Colon (tissue), 2 donors: Measurements from ENCODE around the gene FBXL13.
"Not testable (repeated sequence)": the region's sequence is repeated elsewhere in the genome, so short reads cannot be mapped to it uniquely, and the experiment has no call there.

Experiments used
- FAIRE-seq: peaks from 2 replicates; lab custom pipeline; 2012; peaks lifted over from hg19 to GRCh38; lab: Jason Lieb, UNC
- donor health status: control.
- donor health status: control.

The FBXL13 gene

DNA sequence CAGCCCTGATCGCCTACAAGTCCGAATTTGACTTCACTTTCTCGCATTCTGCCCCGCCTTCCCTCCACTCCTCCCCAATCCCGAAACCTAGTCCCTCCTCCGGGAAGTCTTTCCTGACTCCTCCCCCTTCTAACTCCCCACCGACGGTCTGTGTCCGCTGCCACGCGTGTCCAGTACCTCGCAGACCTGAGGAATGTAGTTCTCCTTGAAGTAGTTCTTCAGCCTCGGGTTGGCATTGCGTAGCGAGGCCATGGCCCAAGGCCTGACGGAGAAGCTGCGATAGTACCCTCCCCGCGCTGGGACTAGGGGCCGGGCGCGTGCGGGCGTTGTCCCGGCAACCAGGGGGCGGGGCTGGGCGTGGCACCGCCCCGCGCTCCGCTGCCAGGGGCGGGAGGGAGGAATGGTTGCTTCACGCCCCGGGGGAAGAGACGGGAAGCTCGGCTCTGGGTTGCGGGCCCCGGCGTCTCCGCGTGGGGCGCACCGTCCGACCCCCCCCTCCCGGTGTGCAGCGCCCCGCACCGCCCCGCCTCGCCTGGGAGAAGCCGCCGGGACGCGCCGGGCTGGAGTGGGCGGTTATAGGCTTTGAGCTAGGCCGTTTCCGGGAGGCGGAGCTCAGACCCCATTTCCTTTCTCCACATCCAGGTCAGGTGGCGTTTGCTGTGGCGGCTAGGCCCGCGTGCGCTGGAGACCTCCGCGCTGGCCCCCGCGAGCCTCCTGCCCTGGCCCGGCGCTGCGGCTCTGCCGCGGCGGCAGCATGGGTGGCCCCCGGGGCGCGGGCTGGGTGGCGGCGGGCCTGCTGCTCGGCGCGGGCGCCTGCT is at the start of gene FBXL13, which contains the start of gene ARMC10:
TSS of gene FBXL13 (minus strand) at position 278 of the 818 bp plus-strand sequence.
TSS of gene ARMC10 (plus strand) at position 622 of the 818 bp plus-strand sequence. CDS start at position 755, 133 bp downstream.
- no peak for FAIRE-seq

DNA sequence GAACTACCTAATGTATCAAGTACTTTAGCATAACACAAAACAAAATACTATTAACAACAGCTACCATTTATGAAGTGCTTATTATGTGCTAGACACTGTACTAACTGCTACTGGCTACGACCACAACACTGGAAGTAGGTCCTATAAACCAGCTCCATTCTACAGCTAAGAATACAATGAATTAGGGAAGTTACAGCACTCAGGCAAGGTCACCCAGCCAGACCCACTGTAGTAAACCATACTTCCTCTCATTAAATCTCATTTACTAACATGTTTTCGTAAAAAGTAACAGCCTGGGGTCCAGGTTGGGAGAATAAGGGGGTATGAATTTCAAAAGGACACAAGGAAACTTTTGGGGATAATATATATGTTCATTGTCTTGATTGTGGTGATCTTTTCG is 48.9 kb upstream of the FBXL13 start:
- FAIRE-seq, result no peak

DNA sequence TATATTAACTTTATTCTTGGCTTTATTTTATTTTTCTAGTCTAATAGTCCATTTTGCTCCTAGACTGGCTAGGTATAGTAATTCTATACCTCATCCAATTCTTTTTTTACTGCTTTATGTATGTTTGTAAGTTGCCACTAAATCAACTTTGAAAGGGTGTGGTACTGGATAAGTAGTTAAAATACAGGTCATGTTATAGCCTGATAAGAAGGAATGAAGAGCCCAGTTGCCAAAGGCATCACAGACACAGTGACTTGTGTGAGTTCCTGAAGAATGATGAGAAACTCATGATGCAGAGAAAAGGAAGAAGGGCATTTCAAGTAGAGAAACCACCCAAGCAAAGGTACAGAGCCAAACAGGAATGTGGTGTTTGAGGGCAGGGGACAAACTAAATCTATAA is 47.0 kb upstream of the FBXL13 start:
- FAIRE-seq, result no peak

DNA sequence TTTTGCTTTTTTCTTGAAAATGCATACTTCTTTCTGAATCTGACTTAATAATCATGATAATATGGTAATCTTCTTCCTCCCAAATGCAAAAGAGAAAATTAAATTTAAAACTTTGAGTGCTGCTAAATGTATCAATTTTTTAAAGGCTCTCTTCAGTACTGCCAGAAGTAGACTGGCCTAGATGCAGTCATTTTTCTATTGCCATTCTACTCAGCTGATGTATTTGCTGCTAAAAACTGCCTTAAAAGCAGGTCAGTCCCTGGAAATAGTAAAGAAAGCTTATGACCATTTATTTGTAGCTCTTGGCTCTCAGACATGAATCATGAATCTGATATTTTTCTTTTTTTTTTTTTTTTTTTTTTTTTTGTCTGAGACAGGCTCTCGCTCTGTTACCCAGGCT is 45.8 kb upstream of the FBXL13 start:
- no peak for FAIRE-seq

DNA sequence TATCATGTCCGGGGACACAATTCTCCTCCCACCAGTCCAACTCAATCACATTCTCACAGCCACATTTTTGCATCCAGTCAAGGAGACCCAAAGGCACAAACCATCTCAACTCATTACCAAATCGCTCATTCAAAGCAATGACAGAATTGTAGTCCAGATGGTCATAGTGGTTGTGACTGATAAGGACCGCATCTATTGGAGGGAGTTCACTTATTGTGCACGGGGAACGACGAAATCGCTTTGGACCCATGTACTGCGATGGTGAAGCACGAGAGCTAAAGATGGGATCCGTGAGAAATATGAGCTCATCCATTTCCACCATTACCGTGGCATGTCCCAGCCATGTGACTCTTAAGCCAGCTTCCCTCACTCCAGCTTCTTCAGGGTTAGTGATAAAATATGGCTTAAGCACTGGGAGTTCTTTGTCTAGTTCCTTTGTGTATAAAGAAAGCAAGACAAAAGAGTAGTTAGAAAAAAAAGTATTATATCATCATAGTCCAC is 45.2 kb upstream of the FBXL13 start:
- FAIRE-seq, result no peak

DNA sequence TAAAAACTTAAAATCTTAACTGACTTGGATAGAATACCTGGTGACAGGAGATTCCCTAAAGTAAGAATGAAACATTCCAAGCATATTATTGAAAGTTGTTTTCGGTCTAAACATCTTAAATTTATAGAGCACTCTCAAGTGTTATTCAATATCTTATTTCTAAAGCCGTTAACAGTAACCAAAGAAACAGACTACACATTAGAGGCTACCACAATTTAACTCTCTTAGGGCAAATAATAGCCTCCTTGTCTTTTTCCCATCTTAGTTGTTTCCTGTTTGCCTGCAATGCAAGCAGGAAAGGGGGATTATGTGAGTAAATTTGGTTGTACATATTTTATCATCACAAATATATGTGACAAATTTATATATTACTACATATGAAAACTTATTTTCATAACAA is 42.9 kb upstream of the FBXL13 start:
- FAIRE-seq, result no peak

DNA sequence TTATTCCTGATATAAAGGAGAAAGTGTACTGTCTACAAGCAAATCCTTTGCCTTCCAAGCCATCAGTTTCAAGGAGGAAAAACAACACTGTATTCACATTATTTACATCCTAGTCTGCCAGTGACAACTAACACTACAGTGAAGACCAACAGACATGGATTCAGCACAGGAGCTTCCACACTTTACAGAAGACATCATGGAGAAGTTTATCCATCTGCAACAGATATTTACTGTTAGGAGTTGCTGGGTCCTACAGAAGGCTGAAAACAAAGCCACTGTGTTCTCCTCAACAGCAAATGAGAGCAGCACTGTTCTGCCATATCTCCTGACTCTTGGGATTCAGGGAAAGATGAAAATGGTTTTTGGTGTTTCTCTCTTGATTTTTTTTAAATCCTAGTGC is 42.4 kb upstream of the FBXL13 start:
- no peak for FAIRE-seq

DNA sequence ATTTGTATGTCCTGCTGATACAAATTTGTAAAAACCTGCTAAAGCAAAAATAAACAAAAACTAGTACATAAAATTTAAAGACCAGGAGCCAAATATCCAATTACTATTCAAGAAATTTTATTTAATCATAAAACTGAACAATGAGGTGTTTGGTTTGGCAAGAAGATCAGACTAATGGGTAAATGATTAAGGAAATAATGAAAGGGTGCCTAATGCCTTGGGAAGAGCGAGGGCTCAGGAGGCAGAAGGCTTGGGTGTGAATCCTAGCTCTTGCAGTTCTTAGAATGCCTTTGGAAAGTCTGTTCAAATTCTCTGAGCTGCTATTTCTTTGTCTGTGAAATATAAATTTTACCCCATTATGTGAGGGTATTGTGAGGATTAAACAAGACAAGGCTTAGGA is 41.9 kb upstream of the FBXL13 start:
- FAIRE-seq, result no peak

DNA sequence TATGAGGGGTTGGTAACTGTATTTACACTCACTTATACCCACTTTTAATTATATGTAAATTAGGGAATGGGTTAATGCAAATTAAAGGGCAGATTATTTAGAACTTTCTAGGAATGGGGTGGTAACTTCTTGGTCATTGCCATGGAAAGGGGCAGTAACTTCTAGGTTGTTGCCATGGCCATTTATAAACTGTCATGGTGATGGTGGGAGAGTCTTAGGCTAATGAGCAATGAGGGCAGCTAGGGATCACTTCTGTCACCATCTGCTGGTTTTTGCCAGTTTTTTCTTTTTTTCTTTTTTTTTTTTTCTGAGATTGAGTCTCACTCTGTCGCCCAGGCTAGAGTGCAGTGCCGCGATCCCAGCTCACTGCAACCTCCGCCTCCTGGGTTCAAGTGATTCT is 41.2 kb upstream of the FBXL13 start:
- FAIRE-seq, result no peak

DNA sequence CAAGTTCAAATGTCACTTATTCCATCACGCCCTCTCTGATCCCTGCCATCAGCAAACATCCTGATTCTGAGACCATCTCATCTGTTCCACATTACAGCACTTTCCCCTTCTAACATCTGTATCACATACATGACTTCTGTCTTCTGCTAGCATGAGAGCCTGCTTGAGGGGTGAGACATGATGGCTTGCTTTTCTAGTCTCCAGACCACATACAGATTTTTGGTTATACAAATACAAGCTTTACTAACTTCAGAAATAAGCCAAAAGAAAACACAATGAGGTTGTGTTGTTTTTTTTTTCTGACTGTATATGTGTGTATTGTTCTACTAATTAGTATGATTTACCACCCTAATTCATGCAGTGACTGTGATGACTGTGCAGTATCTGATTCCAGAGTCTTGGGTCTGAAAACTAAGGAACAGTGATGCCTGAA is 40.0 kb upstream of the FBXL13 start:
- no peak for FAIRE-seq

DNA sequence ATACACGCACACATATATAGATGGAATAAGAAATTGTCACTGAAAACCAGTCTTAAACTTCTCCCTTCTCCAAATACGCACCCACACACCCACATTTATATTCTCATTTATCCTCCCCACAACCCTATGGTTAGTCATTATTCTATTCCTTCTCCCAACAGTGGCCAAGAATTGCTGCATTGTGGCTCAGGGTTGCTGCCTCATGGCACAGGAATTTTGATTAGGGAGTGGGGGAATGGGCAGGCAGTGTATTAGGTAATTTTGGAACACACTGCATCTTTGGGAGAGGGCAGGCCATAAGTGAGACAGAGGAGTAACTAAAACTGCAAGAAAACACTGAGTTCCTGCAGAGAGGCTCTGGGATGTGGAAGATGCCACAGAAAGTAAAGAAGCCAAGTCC is 38.6 kb upstream of the FBXL13 start:
- no peak for FAIRE-seq

DNA sequence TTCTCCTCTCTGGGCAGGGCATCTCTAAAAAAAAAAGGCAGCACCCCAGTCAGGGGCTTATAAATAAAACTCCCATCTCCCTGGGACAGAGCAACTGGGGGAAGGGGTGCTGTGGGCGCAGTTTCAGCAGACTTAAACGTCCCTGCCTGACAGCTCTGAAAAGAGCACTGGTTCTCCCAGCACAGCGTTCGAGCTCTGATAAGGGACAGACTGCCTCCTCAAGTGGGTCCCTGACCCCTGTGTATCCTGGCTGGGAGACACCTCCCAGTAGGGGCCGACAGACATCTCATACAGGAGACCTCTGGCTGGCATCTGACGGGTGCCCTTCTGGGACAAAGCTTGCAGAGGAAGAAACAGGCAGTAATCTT is 32.1 kb upstream of the FBXL13 start:
- not testable (repeated sequence) for FAIRE-seq

DNA sequence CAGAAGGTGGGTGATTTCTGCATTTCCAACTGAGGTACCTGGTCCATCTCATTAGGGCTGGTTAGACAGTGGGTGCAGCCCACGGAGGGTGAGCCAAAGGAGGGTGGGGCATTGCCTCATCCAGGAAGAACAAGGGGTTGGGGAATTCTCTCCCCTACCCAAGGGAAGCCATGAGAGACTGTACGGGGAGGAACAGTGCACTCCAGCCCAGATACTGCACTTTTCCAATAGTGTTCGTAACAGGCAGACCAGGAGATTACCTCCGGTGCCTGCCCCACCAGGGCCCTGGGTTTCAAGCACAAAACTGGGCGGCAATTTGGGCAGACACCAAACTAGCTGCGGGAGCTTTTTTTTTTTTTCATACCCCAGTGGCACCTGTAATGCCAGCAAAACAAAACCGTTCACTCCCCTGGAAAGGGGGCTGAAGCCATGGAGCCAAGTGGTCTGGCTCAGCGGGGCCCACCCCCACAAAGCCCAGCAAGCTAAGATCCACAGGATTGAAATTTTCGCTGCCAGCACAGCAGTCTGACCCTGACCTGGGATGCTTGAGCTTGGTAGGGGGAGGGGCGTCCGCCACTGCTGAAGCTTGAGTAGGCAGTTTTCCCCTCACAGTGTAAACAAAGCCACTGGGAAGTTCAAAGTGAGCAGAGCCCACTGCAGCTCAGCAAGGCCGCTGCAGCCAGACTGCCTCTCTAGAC is 31.6 kb upstream of the FBXL13 start:
- no peak for FAIRE-seq

DNA sequence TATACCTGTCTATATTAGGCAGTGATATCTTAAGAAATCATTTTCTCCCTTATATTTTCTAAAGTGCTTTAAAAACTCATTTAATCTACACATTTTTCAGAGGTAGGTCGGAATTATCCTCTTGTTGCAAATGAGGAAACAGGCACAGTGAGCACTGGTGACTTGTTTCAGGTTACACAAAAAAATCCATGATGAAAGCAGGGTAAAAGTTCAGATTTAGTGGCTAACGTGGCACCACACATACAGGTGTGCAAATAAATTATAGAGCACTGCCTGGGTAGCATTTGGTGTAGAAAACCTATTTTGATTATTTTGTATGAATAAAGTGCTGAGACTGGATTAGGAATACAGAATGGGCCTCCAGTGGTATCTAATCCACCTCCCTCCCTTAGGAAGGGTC is 26.9 kb upstream of the FBXL13 start:
- FAIRE-seq, result no peak

DNA sequence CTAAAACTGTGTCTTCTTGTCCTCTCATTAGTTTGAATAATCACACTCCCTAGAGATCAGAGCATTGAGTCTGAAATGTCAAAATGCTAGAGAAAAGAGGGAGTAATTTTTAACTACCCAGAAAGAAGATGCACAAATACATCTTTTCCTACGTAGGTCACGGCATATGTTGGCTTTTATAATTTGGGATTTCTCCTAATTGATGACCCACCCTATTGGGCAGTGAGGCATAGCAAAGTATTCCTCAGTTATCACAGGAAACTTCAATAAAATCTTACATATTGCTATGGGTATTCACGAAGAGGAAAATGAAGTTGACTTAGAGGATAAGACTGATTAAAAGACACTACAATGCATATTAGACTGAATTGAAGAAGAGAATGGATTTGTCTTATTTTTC is 25.8 kb upstream of the FBXL13 start:
- FAIRE-seq, result no peak

DNA sequence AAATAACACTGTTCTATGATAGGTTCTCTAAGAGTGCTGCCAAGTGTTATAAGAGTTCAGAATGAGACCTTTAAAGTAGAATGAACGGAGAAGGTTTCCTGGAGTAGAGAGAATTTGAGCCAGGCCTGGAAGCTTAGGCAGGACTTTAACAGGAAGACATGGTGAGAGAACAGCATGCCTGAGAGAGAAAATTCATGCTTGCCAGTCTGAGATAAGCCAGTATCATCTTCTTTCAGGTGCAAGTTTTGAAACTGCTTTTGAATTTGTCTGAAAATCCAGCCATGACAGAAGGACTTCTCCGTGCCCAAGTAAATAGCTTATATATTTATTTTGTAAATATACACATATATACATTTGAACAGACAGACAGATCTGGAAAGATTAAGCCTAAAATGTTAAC is 22.4 kb upstream of the FBXL13 start:
- no peak for FAIRE-seq

DNA sequence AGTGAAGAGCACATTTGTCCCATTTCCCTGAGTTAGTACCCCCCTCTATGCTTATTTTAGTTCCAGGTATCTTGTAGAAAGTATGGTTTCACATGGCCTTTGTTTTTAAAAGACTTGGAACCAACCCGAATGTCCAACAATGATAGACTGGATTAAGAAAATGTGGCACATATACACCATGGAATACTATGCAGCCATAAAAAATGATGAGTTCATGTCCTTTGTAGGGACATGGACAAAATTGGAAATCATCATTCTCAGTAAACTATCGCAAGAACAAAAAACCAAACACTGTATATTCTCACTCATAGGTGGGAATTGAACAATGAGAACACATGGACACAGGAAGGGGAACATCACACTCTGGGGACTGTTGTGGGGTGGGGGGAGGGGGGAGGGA is 21.0 kb upstream of the FBXL13 start:
- not testable (repeated sequence) for FAIRE-seq

DNA sequence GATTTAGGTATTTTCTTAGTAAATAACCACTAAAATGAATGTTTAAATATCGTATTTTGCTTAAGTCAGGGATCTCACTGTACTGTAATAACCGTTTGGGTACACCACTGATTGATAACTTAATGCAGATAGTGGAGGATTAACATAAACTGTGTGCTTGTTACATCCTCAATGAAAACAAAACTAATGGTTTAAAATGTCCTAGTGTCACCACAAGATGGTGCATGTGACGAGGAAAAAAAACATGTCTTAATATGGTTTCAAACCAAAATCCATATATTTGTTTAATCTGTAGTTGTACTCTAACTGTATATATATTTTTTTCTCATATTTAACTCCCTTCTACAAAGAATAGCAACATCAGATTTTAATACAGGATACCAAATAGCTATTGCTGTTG is 19.5 kb upstream of the FBXL13 start:
- no peak for FAIRE-seq

DNA sequence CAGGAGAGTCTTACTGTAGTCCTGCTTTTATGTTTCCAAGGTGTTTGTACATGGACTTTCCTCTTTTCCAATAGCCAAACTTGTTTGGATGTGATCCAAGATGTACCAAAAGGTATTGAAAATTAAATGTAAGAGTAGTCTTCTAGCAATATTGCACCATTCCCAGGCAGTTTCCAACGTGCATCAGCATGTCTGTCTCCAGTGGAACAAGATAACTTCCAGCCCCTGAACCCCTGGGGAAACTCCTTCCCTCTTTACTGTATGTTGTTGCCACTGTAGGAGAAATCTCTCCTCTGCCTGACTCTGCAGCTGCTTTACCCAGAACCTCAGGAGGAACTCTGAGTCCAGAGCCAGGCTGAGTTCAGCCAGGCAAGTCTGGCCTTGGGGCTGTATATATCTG is 18.8 kb upstream of the FBXL13 start:
- FAIRE-seq, result no peak

DNA sequence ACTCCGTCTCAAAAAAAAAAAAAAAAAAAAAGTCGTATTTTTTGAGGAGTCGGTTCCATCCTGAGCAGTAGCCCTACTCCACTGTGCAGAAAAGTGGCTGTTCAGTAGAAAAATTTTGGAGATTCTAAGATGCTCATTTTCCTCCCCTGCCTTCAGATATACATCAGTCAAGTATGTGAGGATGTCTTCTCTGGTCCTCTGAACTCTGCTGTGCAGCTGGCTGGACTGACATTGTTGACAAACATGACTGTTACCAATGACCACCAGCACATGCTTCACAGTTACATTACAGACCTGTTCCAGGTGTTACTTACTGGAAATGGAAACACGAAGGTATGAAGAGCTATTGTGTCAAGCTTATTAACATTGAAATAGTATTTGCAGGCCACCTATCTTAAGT is 17.7 kb upstream of the FBXL13 start:
- FAIRE-seq, result not testable (repeated sequence)

DNA sequence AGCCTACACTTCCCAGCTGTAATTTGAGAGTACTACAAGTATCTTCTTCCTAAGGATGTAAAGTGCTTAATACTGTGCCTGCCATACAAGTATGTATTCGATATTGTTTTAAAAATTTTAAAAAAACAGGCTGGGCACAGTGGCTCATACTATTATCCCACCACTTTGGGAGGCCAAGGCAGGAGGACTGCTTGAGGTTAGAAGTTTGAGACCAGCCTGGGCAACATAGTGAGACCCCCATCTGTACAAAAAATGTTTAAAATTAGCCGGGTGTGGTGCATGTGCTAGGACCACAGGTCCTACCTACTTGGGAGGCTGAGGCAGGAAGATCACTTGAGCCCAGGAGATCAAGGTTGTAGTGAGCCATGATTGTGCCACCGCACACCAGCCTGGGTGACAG is 8.6 kb upstream of the FBXL13 start:
- FAIRE-seq, result no peak

DNA sequence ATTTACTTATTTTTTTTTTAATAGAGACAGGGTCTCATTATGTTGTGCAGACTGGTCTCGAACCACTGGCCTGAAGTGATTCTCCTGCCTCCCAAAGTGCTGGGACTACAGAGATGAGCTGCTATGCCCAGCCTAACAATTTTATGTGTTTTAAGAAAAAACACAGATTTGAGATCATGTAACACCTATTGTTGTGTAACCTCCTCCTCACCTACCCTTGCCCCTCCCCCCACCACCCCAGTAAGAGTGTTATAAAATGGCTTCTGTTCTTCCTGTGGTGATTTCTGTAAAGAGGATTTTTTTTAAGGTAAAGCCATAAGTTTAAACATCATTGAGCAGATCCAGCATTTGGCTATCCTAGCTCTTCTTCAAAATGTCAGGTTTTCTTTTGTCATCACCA is 7.9 kb upstream of the FBXL13 start:
- FAIRE-seq, result no peak

DNA sequence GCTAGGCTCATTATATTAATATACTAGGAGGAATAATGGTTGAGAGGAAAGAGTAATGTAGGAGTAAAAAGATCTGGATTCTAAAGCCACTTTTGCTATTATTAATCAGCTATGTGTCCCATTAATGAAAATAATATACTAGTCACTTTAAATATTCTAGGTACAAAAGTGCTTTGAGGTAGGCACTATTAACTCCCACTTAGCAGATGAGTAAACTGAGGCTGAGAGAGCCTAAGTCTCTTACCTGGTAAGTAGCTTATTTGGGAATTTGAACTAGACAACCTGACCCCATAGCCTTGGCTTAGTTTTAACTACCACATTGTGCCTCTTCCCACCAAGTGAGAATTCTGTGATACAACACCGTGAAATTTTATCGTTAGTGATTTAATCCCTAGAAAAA is 6.3 kb upstream of the FBXL13 start:
- FAIRE-seq, result no peak

DNA sequence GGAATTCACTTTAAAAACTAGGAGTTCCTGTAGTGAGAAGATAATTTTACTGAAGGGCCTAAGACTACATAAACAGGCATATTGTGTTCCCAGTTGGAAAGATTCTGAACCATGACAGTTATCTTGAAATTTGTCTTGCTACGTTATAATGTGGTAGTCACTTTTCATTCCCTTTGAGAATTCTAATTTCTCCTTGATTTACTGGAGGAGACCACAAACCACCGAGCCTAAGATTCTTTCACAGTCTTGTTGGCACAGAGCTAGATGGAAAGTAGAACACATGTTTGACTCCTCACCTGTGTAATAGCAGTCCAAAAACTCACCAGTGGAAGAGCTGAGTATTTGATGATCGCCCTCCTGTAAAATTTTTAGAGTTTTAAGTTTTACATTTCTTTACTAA is 5.2 kb upstream of the FBXL13 start:
- FAIRE-seq, result no peak
